Heart left ventricle (tissue), 16 donors: ENCODE data around the gene SLC22A4. TPM values are rescaled to one million over a fixed set of nuclear protein-coding genes. Genes with fewer than 3 reads are reported as not detected.

Source experiments
- ATAC-seq, 4 donors: fragments of 200-7000 bp; cut with Tn5 transposase; one replicate each; pipeline ENCODE4 v1.9.1; 2020 to 2022; ENCODE audit warnings: moderate library complexity in 4 of 4, mild to moderate bottlenecking in 3 of 4, moderate number of reproducible peaks in 1 of 4
- DNase-seq, 5 donors: peaks; one replicate each; pipeline ENCODE4 v3.0.0-alpha.2; 2020
- H3K27ac ChIP-seq, 12 donors: fragments of 200-600 bp; sonication (generic) in 4 of 12; one replicate each; pipeline versions ENCODE4 v1.5.0 to v1.8.0; 2016 to 2022; ENCODE audit warnings: mild to moderate bottlenecking in 2 of 12
- H3K27me3 ChIP-seq, 9 donors: fragments of 200-600 bp; sonication (generic) in 2 of 9; one replicate each; pipeline versions ENCODE4 v1.5.1 to v1.8.0; 2016 to 2022; ENCODE audit warnings: mild to moderate bottlenecking in 3 of 9
- H3K36me3 ChIP-seq, 9 donors: fragments of 200-600 bp; sonication (generic) in 2 of 9; one replicate each; pipeline versions ENCODE4 v1.5.0 to v1.8.0; 2018 to 2022; ENCODE audit warnings: mild to moderate bottlenecking in 2 of 9
- H3K4me1 ChIP-seq, 12 donors: fragments of 200-600 bp; sonication (generic) in 4 of 12; one replicate each; pipeline versions ENCODE4 v1.5.0 to v1.8.0; 2016 to 2022; ENCODE audit warnings: mild to moderate bottlenecking in 3 of 12
- H3K4me3 ChIP-seq, 12 donors: fragments of 200-600 bp; sonication (generic) in 4 of 12; one replicate each; pipeline versions ENCODE4 v1.5.0 to v1.8.0; 2017 to 2022; ENCODE audit warnings: mild to moderate bottlenecking in 9 of 12, moderate library complexity in 4 of 12
- H3K9me3 ChIP-seq, 12 donors: fragments of 200-600 bp; sonication (generic) in 4 of 12; one replicate each; pipeline versions ENCODE4 v1.5.0 to v1.8.0; 2016 to 2022; ENCODE audit warnings: mild to moderate bottlenecking in 1 of 12
- POLR2A ChIP-seq, 2 donors: fragments of 450-650 bp; IDR thresholded peaks; one replicate each; pipeline ENCODE4 v1.6.1; 2017; ENCODE audit warnings: antibody characterized with exemption in 2 of 2, mild to moderate bottlenecking in 2 of 2, moderate library complexity in 2 of 2
- WGBS, 4 donors: extraction: QIAGEN DNeasy Blood & Tissue Kit in 2 of 4; methylation state at CpG; one replicate each; pipeline versions ENCODE4 v1.1.5 to v1.1.7; 2013 to 2018; 5-methylcytosine and 5-hydroxymethylcytosine counted together
- intact Hi-C, 10 donors: fragments of 100-400 bp; cut with DNase I; formaldehyde crosslinking; loops; one replicate each; pipeline versions ENCODE4 v1.11.1 to v1.14.2; 2022
- microRNA-seq, 4 donors: library from miRNA; unstranded; fragments of <30 nt; microRNA quantifications; one replicate each; pipeline versions ENCODE4 to v1.2.0, GENCODE V29; 2017 to 2020
- polyA plus RNA-seq, 2 donors: library from polyadenylated mRNA; stranded (reverse); fragments of 200-250 nt; gene quantifications; one replicate each; pipeline ENCODE4 v1.2.3, GENCODE V29; 2013
- total RNA-seq, 9 donors: library from RNA; depleted of rRNA in 2 of 9; stranded (reverse); fragments of >200 nt in 2 of 9; fragmentation: NEBNext Ultra II Directional in 3 of 9; extraction: Animal tissue kit (Norgen Biotek cat#: 25700) in 3 of 9; gene quantifications; one replicate each; pipeline versions ENCODE4 v1.1.0 to v1.2.4, GENCODE V29; 2016 to 2023
- TF ChIP-seq, protein P1 (sequence below), 12 donors: fragments of 200-600 bp; sonication (generic) in 4 of 12; IDR thresholded peaks; one replicate each; pipeline versions ENCODE4 v1.5.0 to v1.8.0; 2018 to 2022; ENCODE audit warnings: antibody characterized with exemption in 12 of 12, mild to moderate bottlenecking in 5 of 12
- donor health status: ischemic (EF 13 %, LVEDD 7.1; RV severe dilation, severe dysfunction).
- donor health status: healthy with polysubstance abuse.
- donor health status: DM: no; HTN: yes; CAD: no.
- donor health status: DM: no; HTN: no; CAD: no.
- donor health status: ischemic (EF 25% LVEDD 6.9; RV normal size, moderate dysfunction).
- donor health status: ischemic (EF 25% LVEDD 5.7; RV mildly dilated, moderate dysfunction).
- donor health status: healthy.
- donor health status: DM: yes; HTN: yes; CAD: no.
- donor health status: ischemic (EF 35%, LVEDD 5.7; RV mildly dilated, moderate dysfunction).
- donor health status: nonischemic (EF 11% LVEDD 7.7; RV severe dilation, severe dysfunction).
- donor health status: DM: yes; HTN: yes; CAD: no.
- donor health status: PGD.
- donor health status: ischemic (EF 29% LVEDD 5.4; RV normal size, mild dysfunction).
- donor health status: nonischemic (EF 23%, LVEDD 6.1; RV moderate dilation, normal function).

SLC22A4 gene
- total and polyA plus RNA-seq, 11 donors: 0.30 to 4.9 (median 2.2) TPM

DNA sequence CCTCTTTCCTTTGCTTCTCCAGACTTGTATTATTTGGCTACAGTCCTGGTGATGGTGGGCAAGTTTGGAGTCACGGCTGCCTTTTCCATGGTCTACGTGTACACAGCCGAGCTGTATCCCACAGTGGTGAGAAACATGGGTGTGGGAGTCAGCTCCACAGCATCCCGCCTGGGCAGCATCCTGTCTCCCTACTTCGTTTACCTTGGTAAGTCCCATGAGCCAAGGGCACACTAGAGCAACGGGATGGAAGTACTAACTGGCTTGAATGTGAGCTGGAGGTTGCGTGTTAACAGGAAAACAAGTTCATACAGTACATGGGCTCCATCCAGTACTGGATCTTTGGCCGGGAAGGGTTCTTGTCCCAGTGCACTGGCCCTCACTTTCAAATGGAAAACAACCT, 98.2 kb downstream of the SLC22A4 start:
- 88 to 96% (median 93%) methylated on average over 8 of the region's 8 CpGs for WGBS, 4 donors
- H3K27me3 ChIP-seq: no peaks in the 10 kb centered on the region
- intact Hi-C loops: no loop called here
- H3K9me3 ChIP-seq: no peaks in the 10 kb centered on the region
- no peak for ATAC-seq
- TF ChIP-seq, protein P1, sequence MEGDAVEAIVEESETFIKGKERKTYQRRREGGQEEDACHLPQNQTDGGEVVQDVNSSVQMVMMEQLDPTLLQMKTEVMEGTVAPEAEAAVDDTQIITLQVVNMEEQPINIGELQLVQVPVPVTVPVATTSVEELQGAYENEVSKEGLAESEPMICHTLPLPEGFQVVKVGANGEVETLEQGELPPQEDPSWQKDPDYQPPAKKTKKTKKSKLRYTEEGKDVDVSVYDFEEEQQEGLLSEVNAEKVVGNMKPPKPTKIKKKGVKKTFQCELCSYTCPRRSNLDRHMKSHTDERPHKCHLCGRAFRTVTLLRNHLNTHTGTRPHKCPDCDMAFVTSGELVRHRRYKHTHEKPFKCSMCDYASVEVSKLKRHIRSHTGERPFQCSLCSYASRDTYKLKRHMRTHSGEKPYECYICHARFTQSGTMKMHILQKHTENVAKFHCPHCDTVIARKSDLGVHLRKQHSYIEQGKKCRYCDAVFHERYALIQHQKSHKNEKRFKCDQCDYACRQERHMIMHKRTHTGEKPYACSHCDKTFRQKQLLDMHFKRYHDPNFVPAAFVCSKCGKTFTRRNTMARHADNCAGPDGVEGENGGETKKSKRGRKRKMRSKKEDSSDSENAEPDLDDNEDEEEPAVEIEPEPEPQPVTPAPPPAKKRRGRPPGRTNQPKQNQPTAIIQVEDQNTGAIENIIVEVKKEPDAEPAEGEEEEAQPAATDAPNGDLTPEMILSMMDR (IDR thresholded peaks at IDR 0.05): no peak
- TF ChIP-seq POLR2A (IDR thresholded peaks at IDR 0.05): no peak
- peaks cover 0 to 37% (median 30%) of the 10 kb centered on the region in 12 donors for H3K4me1 ChIP-seq
- H3K36me3 ChIP-seq: peaks cover 0 to 46% (median 26%) of the 10 kb centered on the region in 9 donors
- no peak overlapping the region for H3K27ac ChIP-seq
- no peak for DNase-seq
- H3K4me3 ChIP-seq: no peak overlapping the region

GRCh38 chr5:132392978-132393825, 99.0 kb downstream of the SLC22A4 start:
- ATAC-seq: peak in 2 of 4 donors; percentile 10 to 21
- H3K4me3 ChIP-seq: no peak overlapping the region
- no peaks in the 10 kb centered on the region for H3K9me3 ChIP-seq
- WGBS, 4 donors: 86 to 92% (median 91%) methylated on average over 6 of the region's 6 CpGs
- intact Hi-C loops: no loop called here
- TF ChIP-seq, protein P1 (IDR thresholded peaks at IDR 0.05): no peak
- TF ChIP-seq POLR2A (IDR thresholded peaks at IDR 0.05): no peak
- peaks cover 0 to 29% (median 22%) of the 10 kb centered on the region in 12 donors for H3K4me1 ChIP-seq
- no peaks in the 10 kb centered on the region for H3K27me3 ChIP-seq
- no peak overlapping the region for H3K27ac ChIP-seq
- no peak for DNase-seq
- H3K36me3 ChIP-seq: peaks cover 0 to 46% (median 26%) of the 10 kb centered on the region in 9 donors

Small RNA genes lying within 50 kb of the gene (microRNA-seq; reads per million reads assigned to microRNA genes)
- gene MIR3936: 0.60 to 1.7 (median 1.3) reads per million in 4 donors

Other genes starting within 250 kb of the SLC22A4 start
- gene IL3, start 233.7 kb upstream of the SLC22A4 start, total RNA-seq: not detected
- gene IL3, start 233.7 kb upstream of the SLC22A4 start, polyA plus RNA-seq: not detected
- gene CSF2, start 220.6 kb upstream of the SLC22A4 start, total RNA-seq: under 1 TPM in 1 of 9 donors, not detected in 8; 0.67 TPM
- not detected for gene CSF2, start 220.6 kb upstream of the SLC22A4 start, polyA plus RNA-seq
- gene P4HA2, start 66.5 kb upstream of the SLC22A4 start, total RNA-seq: 10 to 100 TPM; 41.2 to 80.7 (median 55.7) TPM
- gene P4HA2, start 66.5 kb upstream of the SLC22A4 start, polyA plus RNA-seq: 100 to 1,000 TPM in 1 of 2 donors, 10 to 100 TPM in 1; 44.3 to 140 TPM
- gene PDLIM4, start 36.7 kb upstream of the SLC22A4 start, total RNA-seq: 10 to 100 TPM in 3 of 9 donors, 1 to 10 TPM in 6; 2.4 to 16.9 (median 8.1) TPM
- 1 to 10 TPM; 5.1 to 9.1 TPM for gene PDLIM4, start 36.7 kb upstream of the SLC22A4 start, polyA plus RNA-seq
- gene SLC22A5, start 75.3 kb downstream of the SLC22A4 start, total RNA-seq: 10 to 100 TPM in 8 of 9 donors, 1 to 10 TPM in 1; 7.5 to 42.5 (median 13.5) TPM
- gene SLC22A5, start 75.3 kb downstream of the SLC22A4 start, polyA plus RNA-seq: 10 to 100 TPM; 11.1 to 50.1 TPM
- 100 to 1,000 TPM in 1 of 9 donors, 10 to 100 TPM in 7, 1 to 10 TPM in 1; 9.2 to 190 (median 18.4) TPM for gene IRF1, start 196.4 kb downstream of the SLC22A4 start, total RNA-seq
- 10 to 100 TPM in 1 of 2 donors, 1 to 10 TPM in 1; 7.5 to 12.2 TPM for gene IRF1, start 196.4 kb downstream of the SLC22A4 start, polyA plus RNA-seq
- not detected for gene IL5, start 249.1 kb downstream of the SLC22A4 start, total RNA-seq
- not detected for gene IL5, start 249.1 kb downstream of the SLC22A4 start, polyA plus RNA-seq